Measurements from ENCODE around the gene IL16.
A peak's percentile ranks its signal among the peaks of the same experiment; 100 is the strongest.

Gene IL16

DNA sequence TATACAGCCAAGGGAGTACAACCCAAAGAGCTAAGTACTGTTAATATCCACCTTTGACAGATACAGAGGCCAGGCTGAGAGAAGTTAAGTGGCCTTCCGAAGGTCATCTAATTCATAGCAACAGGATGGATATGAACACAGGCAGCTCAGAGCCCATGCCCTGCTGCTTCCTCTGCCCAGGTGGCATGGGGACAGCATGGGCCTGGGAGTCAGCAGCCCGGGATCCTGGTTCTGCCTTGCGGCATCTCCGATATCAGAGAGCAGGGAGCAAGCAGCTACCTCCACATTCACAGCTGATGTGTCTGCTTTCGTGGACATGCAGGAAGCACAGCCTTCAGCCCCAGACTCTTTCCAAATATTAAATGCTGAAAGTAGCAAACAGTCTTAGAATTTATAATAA lies 71.7 kb downstream of the IL16 start:
- H3K4me1 Mint-ChIP-seq (ENCODE audit: low read depth) = peaks cover 46% of the 10 kb centered on the region
- no peaks in the 10 kb centered on the region for H3K27me3 Mint-ChIP-seq
- H3K36me3 Mint-ChIP-seq = no peaks in the 10 kb centered on the region
- no peak overlapping the region for H3K27ac Mint-ChIP-seq
- no peaks in the 10 kb centered on the region for H3K9me3 Mint-ChIP-seq (ENCODE audit: low read depth)
- H3K4me3 Mint-ChIP-seq = no peak overlapping the region

DNA sequence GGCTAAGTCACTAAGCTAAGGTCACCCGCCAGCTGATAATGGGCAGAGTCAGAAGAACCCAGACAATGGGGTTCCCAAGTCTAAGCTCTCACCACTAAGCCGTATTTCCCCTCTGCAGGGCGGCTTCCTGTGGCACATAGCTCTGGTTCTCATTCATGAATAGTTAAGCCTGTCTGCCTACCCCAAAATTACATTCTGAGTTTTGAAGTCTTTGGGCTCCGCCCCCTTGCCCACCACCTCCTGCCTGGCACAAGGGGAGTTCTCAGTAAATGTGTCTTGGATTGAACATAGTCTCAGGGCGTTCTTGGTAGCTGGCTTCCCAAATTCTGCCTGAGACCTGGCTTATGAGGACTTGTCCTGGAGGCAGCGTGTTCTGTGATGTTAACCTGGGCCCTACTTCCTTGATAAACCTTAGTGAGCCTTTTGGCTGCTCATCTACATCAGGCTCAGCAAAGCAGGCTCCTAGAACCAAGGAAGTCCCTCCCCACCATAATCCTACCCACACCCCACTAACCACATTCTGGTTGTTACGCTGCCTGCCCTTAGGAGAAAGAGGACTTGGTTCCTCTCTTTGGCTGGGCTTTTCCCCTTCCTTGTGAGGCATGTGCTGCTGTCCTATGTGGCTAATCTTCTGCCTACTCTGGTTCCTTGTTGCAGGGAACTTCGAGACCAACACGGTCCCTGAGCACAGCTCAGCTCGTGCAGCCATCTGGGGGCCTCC lies 72.4 kb downstream of the IL16 start:
- H3K4me1 Mint-ChIP-seq (ENCODE audit: low read depth) = peaks cover 46% of the 10 kb centered on the region
- H3K36me3 Mint-ChIP-seq = no peaks in the 10 kb centered on the region
- peak overlapping the region; percentile 77 for H3K27ac Mint-ChIP-seq
- H3K4me3 Mint-ChIP-seq = no peak overlapping the region
- H3K9me3 Mint-ChIP-seq (ENCODE audit: low read depth) = no peaks in the 10 kb centered on the region
- no peaks in the 10 kb centered on the region for H3K27me3 Mint-ChIP-seq

DNA sequence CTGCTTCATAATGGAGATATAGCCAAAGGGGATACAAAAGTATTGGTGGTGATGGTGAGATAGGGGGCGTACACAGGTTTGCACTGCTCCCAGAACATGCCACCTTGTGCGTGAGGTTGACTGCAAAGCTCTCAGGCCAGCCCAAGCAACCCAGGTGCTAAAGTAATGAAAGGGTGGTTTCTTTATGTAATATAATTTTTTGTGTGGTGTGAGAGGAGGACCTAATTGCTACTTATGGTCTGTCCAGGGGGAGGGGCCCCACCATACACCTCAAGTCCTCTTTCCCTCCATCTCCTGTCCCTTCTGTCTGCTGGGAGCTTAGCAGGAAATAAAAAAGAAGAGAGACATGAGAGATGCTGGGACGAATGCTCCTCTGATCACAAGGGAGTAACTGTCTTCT lies 73.5 kb downstream of the IL16 start:
- Mint-ChIP-seq H3K36me3 (no peaks in the 10 kb centered on the region), H3K27me3 (no peaks in the 10 kb centered on the region), H3K4me3 (no peak overlapping the region), H3K27ac (no peak overlapping the region), H3K4me1 (ENCODE audit: low read depth) (peaks cover 50% of the 10 kb centered on the region), H3K9me3 (ENCODE audit: low read depth) (no peaks in the 10 kb centered on the region)

DNA sequence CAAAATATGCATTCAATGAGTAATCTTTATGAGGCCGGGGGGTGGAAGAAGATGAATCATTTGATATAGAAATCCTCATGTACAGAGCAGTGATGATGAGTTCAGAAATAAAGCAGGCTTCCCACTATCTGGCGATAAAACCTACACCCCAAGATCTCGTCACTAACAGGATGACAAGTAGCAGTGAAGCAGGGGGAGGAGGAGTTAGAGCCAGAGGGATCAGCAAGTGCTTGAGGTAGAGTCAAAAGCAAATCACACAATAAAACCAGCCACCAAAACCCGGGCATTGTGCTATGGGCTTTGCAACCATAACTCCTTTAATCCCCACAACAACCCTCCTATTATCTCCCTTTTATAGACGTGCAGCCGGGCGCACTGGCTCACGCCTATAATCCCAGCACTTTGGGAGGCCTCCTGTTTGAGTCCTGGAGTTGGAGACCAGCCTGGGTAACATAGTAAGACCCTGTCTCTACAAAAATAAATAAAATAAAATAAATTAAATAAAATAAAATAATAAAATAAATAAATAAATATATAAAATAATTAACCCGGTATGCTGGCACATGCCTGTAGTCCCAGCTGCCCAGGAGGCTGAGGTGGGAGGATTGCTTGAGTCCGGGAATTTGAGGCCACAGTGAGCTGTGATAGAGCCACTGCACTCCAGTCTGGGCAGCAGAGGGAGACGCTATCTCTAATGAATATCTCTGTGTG lies 74.3 kb downstream of the IL16 start:
- Mint-ChIP-seq H3K36me3 (no peaks in the 10 kb centered on the region), H3K27ac (no peak overlapping the region), H3K4me3 (no peak overlapping the region), H3K4me1 (ENCODE audit: low read depth) (peaks cover 50% of the 10 kb centered on the region), H3K9me3 (ENCODE audit: low read depth) (no peaks in the 10 kb centered on the region), H3K27me3 (no peaks in the 10 kb centered on the region)

DNA sequence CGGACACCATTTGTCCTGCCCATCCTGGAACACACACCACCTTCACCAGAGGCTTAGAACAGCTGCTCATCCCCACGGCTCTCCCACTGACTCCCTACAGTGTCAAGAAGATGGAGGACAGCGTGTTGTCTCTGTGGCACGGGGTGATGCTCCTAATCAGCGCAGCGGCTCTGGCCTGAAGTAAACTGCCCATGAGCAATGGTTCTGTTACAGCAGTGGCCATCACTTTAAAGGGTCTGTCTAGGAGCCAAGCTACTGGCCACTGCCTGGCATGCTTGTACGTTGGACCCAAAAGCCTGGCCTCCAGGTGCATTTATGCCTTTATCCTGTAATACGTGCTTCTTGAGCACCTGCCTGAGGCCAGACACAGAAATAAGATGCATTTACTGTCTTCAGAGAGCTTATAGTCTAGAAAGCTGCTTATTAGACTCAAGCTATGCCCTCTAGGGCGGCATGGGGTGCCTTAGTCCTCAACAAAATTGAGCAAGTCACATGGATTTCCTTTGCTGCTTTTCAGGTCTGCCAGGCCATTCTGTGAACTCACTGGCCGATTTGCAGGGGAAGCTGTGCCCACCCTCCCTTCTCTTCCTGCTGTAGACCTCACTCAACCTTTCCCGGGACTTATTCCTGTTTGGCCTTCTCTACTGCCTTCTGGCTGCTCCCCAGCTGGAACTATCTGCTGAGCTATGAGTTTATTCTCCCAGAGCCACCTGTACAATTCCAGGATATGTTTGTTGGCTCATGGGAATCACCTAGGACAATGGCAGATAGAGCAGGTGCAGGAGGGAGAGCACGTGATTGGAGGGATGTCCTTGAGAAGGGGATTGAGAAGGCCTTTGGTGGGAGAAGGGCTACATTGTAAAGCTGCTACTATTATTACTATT lies 75.3 kb downstream of the IL16 start:
- peaks cover 4% of the 10 kb centered on the region for H3K9me3 Mint-ChIP-seq (ENCODE audit: low read depth)
- no peaks in the 10 kb centered on the region for H3K27me3 Mint-ChIP-seq
- H3K36me3 Mint-ChIP-seq = peaks cover 2% of the 10 kb centered on the region
- H3K27ac Mint-ChIP-seq = no peak overlapping the region
- no peak overlapping the region for H3K4me3 Mint-ChIP-seq
- peaks cover 52% of the 10 kb centered on the region for H3K4me1 Mint-ChIP-seq (ENCODE audit: low read depth)

DNA sequence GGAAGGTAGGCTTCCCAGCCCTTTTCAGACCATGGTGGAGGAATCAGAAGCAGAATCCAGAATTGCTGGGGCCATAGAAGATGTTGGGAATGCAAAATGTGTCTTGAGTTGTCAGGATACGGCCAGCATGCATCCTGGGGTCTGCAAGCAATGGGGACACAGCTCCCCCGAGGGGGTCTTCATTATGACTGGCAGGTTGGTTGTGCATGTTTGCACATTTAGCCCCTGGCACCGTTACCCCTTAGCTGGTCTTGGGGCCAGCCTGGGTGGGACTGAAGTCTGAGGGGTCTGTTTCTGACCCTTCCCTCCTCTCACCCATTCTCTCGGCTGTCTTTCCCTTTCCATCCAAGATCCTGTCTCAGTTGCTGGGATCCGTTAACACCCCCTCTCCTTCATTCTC lies 76.5 kb downstream of the IL16 start:
- Mint-ChIP-seq H3K27ac (no peak overlapping the region), H3K27me3 (no peaks in the 10 kb centered on the region), H3K4me1 (ENCODE audit: low read depth) (peaks cover 53% of the 10 kb centered on the region), H3K36me3 (peaks cover 9% of the 10 kb centered on the region), H3K4me3 (no peak overlapping the region), H3K9me3 (ENCODE audit: low read depth) (peaks cover 6% of the 10 kb centered on the region)

DNA sequence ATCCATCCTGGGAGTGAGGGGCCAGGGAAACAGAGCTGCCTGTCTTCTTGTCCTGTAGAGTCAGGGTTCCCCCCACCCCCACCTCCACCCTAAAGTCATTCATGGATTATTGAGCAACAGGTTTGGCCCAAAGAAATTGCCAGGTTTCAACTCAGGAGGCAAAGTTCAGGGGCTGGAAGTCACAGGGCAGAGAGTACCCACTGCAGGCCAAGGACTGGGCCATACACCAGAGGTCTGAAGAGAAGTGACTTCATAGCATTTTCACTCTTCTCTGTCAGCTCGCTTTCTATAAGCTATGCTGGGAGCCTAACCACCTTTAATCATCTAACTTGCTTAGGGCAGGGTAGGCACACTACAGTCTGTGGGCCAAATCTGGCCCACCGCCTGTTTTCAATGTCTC lies 77.2 kb downstream of the IL16 start:
- Mint-ChIP-seq H3K27ac (no peak overlapping the region), H3K36me3 (peaks cover 9% of the 10 kb centered on the region), H3K4me1 (ENCODE audit: low read depth) (peaks cover 51% of the 10 kb centered on the region), H3K27me3 (no peaks in the 10 kb centered on the region), H3K9me3 (ENCODE audit: low read depth) (peaks cover 6% of the 10 kb centered on the region), H3K4me3 (no peak overlapping the region)

DNA sequence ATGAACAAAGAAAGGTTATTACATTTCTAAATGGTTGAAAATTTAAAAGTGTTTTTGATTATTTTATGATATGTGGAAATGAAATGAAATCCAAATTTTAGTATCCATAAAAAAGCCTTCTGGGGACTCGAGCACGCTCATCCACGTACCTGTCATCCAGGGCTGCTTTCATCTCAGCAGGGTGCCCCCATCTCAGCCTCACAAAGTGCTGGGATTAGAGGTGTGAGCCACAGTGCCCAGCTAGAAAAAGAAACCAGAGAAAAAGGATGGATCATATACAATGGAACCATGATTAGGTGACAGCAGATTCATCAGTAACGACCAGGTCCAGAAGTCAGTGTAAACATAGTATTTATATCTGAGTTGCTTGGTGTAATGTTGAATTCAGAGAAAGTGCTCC lies 77.6 kb downstream of the IL16 start:
- H3K4me3 Mint-ChIP-seq = no peak overlapping the region
- peak overlapping the region; percentile 59 for H3K27ac Mint-ChIP-seq

DNA sequence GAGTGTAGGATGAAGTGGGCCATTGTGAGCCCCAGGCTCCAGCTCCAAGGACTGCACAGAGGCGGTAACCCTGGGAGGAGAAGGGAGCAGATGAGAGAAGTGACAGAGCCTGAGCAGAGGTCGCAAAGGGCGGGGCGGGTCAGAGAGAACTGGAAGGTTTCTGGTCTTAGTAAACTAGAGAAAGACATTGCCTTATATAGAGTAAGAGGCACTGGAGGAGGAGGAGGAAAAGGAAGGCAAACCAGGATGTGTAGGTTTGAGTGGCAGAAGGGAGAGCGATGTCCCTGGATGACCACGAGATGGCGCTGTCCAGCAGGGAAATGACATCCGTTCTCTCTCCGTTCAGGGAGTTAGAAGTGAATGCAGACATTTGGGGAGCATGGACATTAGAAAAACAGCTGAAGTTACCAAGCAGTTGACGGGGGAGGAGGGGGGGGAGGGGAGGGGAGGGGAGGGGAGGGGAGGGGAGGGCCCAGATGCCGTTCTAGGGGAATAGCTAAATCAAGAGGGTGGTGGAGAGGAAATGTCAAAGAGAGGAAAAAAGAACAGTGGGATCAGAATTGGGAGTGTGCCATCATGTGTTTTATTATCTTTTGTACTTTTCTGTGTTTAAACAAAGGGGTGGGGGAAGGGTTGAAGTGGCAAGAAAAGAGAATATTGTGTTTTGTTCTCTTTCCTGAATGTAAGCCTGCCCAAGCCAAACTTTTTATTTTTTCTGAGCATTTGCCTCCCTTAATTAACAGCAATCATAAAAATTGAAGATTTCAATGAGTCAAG lies 78.4 kb downstream of the IL16 start:
- peak overlapping the region; percentile 59 for H3K27ac Mint-ChIP-seq
- peaks cover 9% of the 10 kb centered on the region for H3K36me3 Mint-ChIP-seq
- no peaks in the 10 kb centered on the region for H3K27me3 Mint-ChIP-seq
- H3K4me1 Mint-ChIP-seq (ENCODE audit: low read depth) = peaks cover 50% of the 10 kb centered on the region
- H3K9me3 Mint-ChIP-seq (ENCODE audit: low read depth) = peaks cover 6% of the 10 kb centered on the region
- no peak overlapping the region for H3K4me3 Mint-ChIP-seq

More for the DNA sequence above, 77.6 kb downstream of the IL16 start:
- Mint-ChIP-seq H3K27me3 (no peaks in the 10 kb centered on the region), H3K36me3 (peaks cover 9% of the 10 kb centered on the region), H3K9me3 (ENCODE audit: low read depth) (peaks cover 6% of the 10 kb centered on the region), H3K4me1 (ENCODE audit: low read depth) (peaks cover 49% of the 10 kb centered on the region)

DNA sequence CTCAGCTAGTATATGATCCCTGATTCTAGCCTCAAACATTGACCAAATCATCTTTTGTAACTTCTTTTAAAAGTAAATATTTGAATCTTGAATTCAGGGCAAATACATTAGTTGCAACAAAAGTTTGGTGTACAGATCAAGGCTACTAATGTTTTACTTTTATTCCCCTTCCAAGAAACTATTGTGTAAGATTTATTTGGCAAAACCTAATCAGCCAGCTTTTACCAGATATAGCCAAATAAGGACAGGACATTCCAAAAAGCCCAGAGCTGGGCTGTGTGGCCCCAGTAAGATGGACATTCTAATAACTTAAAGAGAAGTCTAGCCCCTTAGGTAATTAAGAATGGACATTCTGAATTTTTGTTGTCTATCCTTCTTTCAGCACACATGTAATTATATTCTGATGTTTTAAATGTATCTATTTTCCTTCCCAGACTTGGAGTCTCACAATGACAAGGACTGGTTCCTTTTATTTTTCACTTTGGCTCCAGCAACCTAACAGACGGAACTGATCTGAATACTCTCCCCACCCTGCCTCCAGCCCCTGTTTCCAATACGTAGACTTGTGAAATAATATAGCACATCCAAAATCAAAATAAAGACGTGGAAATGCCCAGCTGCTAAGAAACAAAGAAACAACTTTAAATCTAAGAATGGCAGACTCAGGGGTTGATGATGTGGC lies 79.2 kb downstream of the IL16 start:
- Mint-ChIP-seq H3K27me3 (no peaks in the 10 kb centered on the region), H3K36me3 (peaks cover 9% of the 10 kb centered on the region), H3K27ac (peak overlapping the region; percentile 84), H3K4me1 (ENCODE audit: low read depth) (peaks cover 51% of the 10 kb centered on the region), H3K4me3 (no peak overlapping the region), H3K9me3 (ENCODE audit: low read depth) (peaks cover 6% of the 10 kb centered on the region)

DNA sequence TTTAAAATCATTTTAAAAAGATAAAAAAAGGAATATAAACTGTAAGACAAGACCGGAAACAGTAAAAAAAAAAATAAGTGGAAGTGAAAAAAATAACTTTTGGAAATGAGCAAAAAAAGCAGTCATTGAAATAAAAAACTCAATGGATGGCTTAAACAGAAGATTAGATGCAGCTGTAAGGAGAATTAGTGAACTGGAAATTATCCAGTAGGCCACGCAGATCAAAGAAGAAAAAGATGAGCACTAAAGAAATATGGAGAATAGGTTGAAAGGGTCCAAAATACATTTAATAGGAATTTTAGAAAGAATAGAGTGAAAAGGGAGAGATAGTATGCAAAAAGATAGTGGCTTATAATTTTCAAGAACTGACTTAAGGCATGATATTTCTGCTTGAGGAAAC lies 80.3 kb downstream of the IL16 start:
- Mint-ChIP-seq H3K27me3 (no peaks in the 10 kb centered on the region), H3K4me3 (no peak overlapping the region), H3K9me3 (ENCODE audit: low read depth) (peaks cover 6% of the 10 kb centered on the region), H3K27ac (no peak overlapping the region), H3K36me3 (peaks cover 9% of the 10 kb centered on the region), H3K4me1 (ENCODE audit: low read depth) (peaks cover 62% of the 10 kb centered on the region)

DNA sequence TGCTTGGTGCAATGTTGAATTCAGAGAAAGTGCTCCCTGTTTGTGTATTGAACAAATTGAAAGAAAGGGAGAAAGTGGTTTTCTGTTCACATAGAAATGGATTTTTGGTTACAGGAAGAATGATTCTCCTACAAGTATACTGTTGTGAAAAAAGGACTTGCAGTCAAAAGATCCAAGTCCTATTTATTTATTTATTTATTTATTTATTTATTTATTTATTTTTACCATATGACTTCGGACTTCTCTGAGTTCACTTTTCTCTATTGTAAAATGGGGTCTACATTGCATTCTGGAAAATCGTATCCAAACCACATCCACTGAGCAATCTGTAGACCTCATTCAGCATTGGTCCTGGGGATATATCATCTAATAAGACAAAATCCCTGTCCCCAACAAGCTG lies 81.2 kb downstream of the IL16 start:
- Mint-ChIP-seq H3K4me3 (no peak overlapping the region), H3K27me3 (no peaks in the 10 kb centered on the region), H3K36me3 (peaks cover 9% of the 10 kb centered on the region), H3K4me1 (ENCODE audit: low read depth) (peaks cover 67% of the 10 kb centered on the region), H3K9me3 (ENCODE audit: low read depth) (peaks cover 6% of the 10 kb centered on the region), H3K27ac (no peak overlapping the region)

DNA sequence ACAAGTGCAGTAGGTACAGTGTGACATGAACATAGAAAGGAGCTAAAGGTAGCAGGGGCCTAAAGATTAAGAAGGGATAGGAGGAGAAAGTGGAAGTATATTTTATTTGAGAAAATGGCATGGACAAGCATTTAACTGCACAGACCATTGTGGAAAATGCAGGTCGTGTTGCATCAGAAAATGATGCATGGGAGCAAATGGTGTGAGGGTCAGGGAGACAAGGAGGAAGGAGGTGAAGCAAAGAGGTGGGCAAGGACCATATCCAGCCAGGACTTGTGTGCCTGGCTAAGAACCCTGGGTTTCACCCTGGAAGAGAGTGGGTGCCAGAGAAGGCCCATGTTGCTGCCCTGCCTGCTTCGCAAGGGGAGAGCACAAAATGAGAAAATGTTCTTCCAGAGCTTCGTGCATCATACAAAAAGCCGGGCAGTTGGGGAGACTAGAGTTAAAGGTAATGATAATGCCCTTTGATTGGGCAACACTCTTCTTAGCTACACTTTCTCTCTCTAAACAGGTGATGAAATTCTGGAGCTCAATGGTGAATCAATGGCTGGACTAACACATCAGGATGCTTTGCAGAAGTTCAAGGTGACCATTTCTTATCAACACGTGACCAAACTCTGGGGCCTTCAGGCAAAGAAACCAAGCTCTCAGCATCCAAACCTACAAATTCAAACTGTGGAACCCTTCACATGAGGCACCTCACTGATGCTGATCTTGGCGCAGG lies 81.8 kb downstream of the IL16 start:
- H3K27ac Mint-ChIP-seq = peak overlapping the region; percentile 22
- H3K4me1 Mint-ChIP-seq (ENCODE audit: low read depth) = peaks cover 67% of the 10 kb centered on the region
- H3K9me3 Mint-ChIP-seq (ENCODE audit: low read depth) = peaks cover 6% of the 10 kb centered on the region
- H3K36me3 Mint-ChIP-seq = peaks cover 9% of the 10 kb centered on the region
- H3K4me3 Mint-ChIP-seq = no peak overlapping the region
- H3K27me3 Mint-ChIP-seq = no peaks in the 10 kb centered on the region
